ENCODE results near the gene RCC1.

RCC1 gene

GRCh38 chr1:28545246-28545628 lies 39.4 kb downstream of the RCC1 start:
- Histone ChIP-seq H3K27ac (ENCODE audit: low read depth, low read length) (no peak overlapping the region), H3K9me3 (ENCODE audit: control insufficient read depth, insufficient read depth, low read length) (no peaks in the 10 kb centered on the region), H3K4me2 (ENCODE audit: low read length) (no peak overlapping the region), H3K27me3 (ENCODE audit: control insufficient read depth, low read length) (no peaks in the 10 kb centered on the region), H4K20me1 (ENCODE audit: control insufficient read depth, insufficient read depth, low read depth, low read length) (no peaks in the 10 kb centered on the region), H3K36me3 (ENCODE audit: control insufficient read depth, low read length) (no peaks in the 10 kb centered on the region; the same call in 1 of the 2 replicates), H3K4me3 (ENCODE audit: low read length) (no peak overlapping the region), H3K79me2 (ENCODE audit: control insufficient read depth, low read length) (no peaks in the 10 kb centered on the region), H3K9me2 (replicated peaks; ENCODE audit: control insufficient read depth, low read length) (no peaks in the 10 kb centered on the region), H3K4me1 (ENCODE audit: control insufficient read depth, low read length) (peaks cover 3% of the 10 kb centered on the region; the same call in 1 of the 2 replicates), H3F3A (ENCODE audit: control insufficient read depth, insufficient read depth) (peaks cover 4% of the 10 kb centered on the region)
- TF ChIP-seq CTCF (IDR thresholded peaks at IDR 0.05; ENCODE audit: low read depth, low read length, poor library complexity, severe bottlenecking) (no peak), EZH2phosphoT487 (IDR thresholded peaks at IDR 0.05; ENCODE audit: borderline replicate concordance, low read length) (no peak)

- no peak overlapping the region for H3K4me2 ChIP-seq (ENCODE audit: low read length)
- TF ChIP-seq EZH2phosphoT487 (IDR thresholded peaks at IDR 0.05; ENCODE audit: borderline replicate concordance, low read length), result no peak
- no peak for TF ChIP-seq CTCF (IDR thresholded peaks at IDR 0.05; ENCODE audit: low read depth, low read length, poor library complexity, severe bottlenecking)
- H3K36me3 ChIP-seq (ENCODE audit: control insufficient read depth, low read length), result peaks cover 3% of the 10 kb centered on the region; the same call in 1 of the 2 replicates
- H4K20me1 ChIP-seq (ENCODE audit: control insufficient read depth, insufficient read depth, low read depth, low read length), result no peaks in the 10 kb centered on the region
- H3K9me3 ChIP-seq (ENCODE audit: control insufficient read depth, insufficient read depth, low read length), result no peaks in the 10 kb centered on the region
- peaks cover 21% of the 10 kb centered on the region for H3K4me1 ChIP-seq (ENCODE audit: control insufficient read depth, low read length)
- H3F3A ChIP-seq (ENCODE audit: control insufficient read depth, insufficient read depth), result 0 out of 2 replicates have a peak, but pooled peaks cover 5% of the 10 kb centered on the region
- H3K79me2 ChIP-seq (ENCODE audit: control insufficient read depth, low read length), result peaks cover 5% of the 10 kb centered on the region
- H3K4me3 ChIP-seq (ENCODE audit: low read length), result no peak overlapping the region
- no peaks in the 10 kb centered on the region for H3K9me2 ChIP-seq (replicated peaks; ENCODE audit: control insufficient read depth, low read length)
- H3K27ac ChIP-seq (ENCODE audit: low read depth, low read length), result no peak overlapping the region
- no peaks in the 10 kb centered on the region for H3K27me3 ChIP-seq (ENCODE audit: control insufficient read depth, low read length)
Measured at GRCh38 chr1:28548318-28548717, 42.5 kb downstream of the RCC1 start.

- H3K4me1 ChIP-seq (ENCODE audit: control insufficient read depth, low read length), result peaks cover 29% of the 10 kb centered on the region
- no peaks in the 10 kb centered on the region for H3K27me3 ChIP-seq (ENCODE audit: control insufficient read depth, low read length)
- peaks cover 24% of the 10 kb centered on the region for H3K36me3 ChIP-seq (ENCODE audit: control insufficient read depth, low read length)
- H3K9me2 ChIP-seq (replicated peaks; ENCODE audit: control insufficient read depth, low read length), result no peaks in the 10 kb centered on the region
- H4K20me1 ChIP-seq (ENCODE audit: control insufficient read depth, insufficient read depth, low read depth, low read length), result no peaks in the 10 kb centered on the region
- peaks cover 27% of the 10 kb centered on the region for H3K79me2 ChIP-seq (ENCODE audit: control insufficient read depth, low read length)
- peak overlapping the region; percentile 63 for H3K4me2 ChIP-seq (ENCODE audit: low read length)
- H3K4me3 ChIP-seq (ENCODE audit: low read length), result peak overlapping the region; percentile 87; the same call in 1 of the 2 replicates
- TF ChIP-seq CTCF (IDR thresholded peaks at IDR 0.05; ENCODE audit: low read depth, low read length, poor library complexity, severe bottlenecking) (no peak), EZH2phosphoT487 (IDR thresholded peaks at IDR 0.05; ENCODE audit: borderline replicate concordance, low read length) (no peak)
- H3K9me3 ChIP-seq (ENCODE audit: control insufficient read depth, insufficient read depth, low read length), result no peaks in the 10 kb centered on the region
- 0 out of 2 replicates have a peak, but pooled peaks cover 5% of the 10 kb centered on the region for H3F3A ChIP-seq (ENCODE audit: control insufficient read depth, insufficient read depth)
- peak overlapping the region; percentile 86; the same call in 1 of the 2 replicates for H3K27ac ChIP-seq (ENCODE audit: low read depth, low read length)
Measured at GRCh38 chr1:28551381-28551780, 45.5 kb downstream of the RCC1 start.

Data from DOHH2 (cell line).